Tibial nerve (tissue), 4 donors: ENCODE results near the gene LRSAM1. TPM values are rescaled to one million over a fixed set of nuclear protein-coding genes. Genes with fewer than 3 reads are reported as not detected.

ENCODE experiments used
- DNase-seq, 2 donors: peaks; one replicate each; pipeline ENCODE4 v3.0.0-alpha.2; 2019; ENCODE audit warnings: low spot score in 2 of 2
- H3K27ac ChIP-seq, 4 donors: fragments of 200-600 bp; sonication (generic) in 3 of 4; one replicate each; pipeline ENCODE4 v1.5.1; 2017 to 2019; ENCODE audit warnings: mild to moderate bottlenecking in 1 of 4
- H3K27me3 ChIP-seq, 2 donors: fragments of 200-600 bp; sonication (generic) in 1 of 2; one replicate each; pipeline versions ENCODE4 v1.5.1 to v1.6.0; 2017 to 2019
- H3K36me3 ChIP-seq, 3 donors: fragments of 200-600 bp; sonication (generic); one replicate each; pipeline ENCODE4 v1.5.1; 2018 to 2019
- H3K4me1 ChIP-seq, 4 donors: fragments of 200-600 bp; sonication (generic) in 3 of 4; one replicate each; pipeline ENCODE4 v1.5.1; 2017 to 2019
- H3K4me3 ChIP-seq, 4 donors: fragments of 200-600 bp; sonication (generic) in 3 of 4; one replicate each; pipeline ENCODE4 v1.5.1; 2017 to 2019; ENCODE audit warnings: mild to moderate bottlenecking in 1 of 4, moderate library complexity in 1 of 4
- H3K9me3 ChIP-seq, 4 donors: fragments of 200-600 bp; sonication (generic) in 3 of 4; one replicate each; pipeline ENCODE4 v1.5.1; 2017 to 2019
- EP300 ChIP-seq, 2 donors: sonication (generic); formaldehyde crosslinking; IDR thresholded peaks; one replicate each; pipeline ENCODE4 v1.6.1; 2017; ENCODE audit warnings: antibody characterized with exemption in 2 of 2, mild to moderate bottlenecking in 1 of 2
- POLR2A ChIP-seq, 2 donors: fragments of 450-650 bp; IDR thresholded peaks; one replicate each; pipeline ENCODE4 v1.6.1; 2017; ENCODE audit warnings: antibody characterized with exemption in 2 of 2, mild to moderate bottlenecking in 2 of 2, moderate library complexity in 2 of 2
- WGBS, 2 donors: methylation state at CpG; one replicate each; pipeline ENCODE4 v1.1.5; 2018; 5-methylcytosine and 5-hydroxymethylcytosine counted together
- total RNA-seq, 4 donors: library from RNA; depleted of rRNA; stranded (reverse); fragments of >200 nt; gene quantifications; one replicate each; pipeline ENCODE4 v1.1.0, GENCODE V29; 2016
- TF ChIP-seq, protein P1 (sequence below), 5 experiments: fragments of 200-600 bp in 3 of 5; fragments of 450-650 bp in 2 of 5; sonication (generic) in 3 of 5; IDR thresholded peaks; one replicate each; pipeline ENCODE4 v1.5.1; 2016 to 2019; ENCODE audit warnings: antibody characterized with exemption in 5 of 5, mild to moderate bottlenecking in 3 of 5, moderate library complexity in 2 of 5

LRSAM1 gene
- total RNA-seq, 4 donors from 2014 or later: 18.8 to 44.1 (median 28.3) TPM

DNA sequence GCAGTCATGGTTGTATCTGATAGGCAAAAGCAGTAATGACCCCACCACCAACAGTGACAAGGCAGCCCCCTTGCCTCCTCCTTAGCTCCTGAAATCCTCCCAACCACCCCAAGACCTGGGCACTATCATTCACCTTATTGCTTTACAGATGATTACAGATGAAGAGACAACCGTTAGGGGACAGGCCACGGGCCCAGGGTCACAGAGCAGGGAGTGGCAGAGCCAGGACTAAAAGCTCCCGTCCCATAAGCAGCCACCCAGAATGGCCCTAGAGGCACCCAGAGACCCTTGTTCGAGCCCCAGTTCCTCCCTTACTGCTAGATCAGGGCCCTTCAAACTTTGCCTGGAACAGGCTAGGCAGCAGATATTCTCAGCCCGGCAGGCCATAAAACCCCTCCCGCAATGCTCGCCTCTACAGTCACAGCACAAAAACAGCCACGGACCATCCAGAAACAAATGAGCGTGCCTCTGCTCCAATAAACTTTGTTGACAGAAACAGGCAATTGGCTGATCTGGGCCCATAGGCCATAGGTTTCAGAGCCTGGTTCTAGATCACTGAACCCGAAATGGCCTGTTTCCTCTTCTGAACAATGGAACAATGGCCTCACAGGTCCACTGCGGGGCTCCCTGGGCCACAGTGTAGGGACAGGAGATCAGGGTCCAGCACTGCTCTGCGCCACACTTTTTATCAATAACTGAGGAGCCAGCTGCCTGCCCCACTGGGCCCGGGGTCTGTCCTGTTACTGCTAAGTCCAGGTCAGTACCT, 67.0 kb downstream of the LRSAM1 start:
- peak overlapping the region in 2 of 4 donors; percentile 53 to 92 for H3K27ac ChIP-seq
- WGBS, 2 donors: 81 to 84% methylated on average over 9 to 13 of the region's 13 CpGs
- peaks cover 0 to 2% (median 0%) of the 10 kb centered on the region in 4 donors for H3K9me3 ChIP-seq
- peaks cover 0 to 75% (median 12%) of the 10 kb centered on the region in 3 donors for H3K36me3 ChIP-seq
- no peak for TF ChIP-seq POLR2A (IDR thresholded peaks at IDR 0.05)
- TF ChIP-seq EP300 (IDR thresholded peaks at IDR 0.05): no peak
- TF ChIP-seq, protein P1, sequence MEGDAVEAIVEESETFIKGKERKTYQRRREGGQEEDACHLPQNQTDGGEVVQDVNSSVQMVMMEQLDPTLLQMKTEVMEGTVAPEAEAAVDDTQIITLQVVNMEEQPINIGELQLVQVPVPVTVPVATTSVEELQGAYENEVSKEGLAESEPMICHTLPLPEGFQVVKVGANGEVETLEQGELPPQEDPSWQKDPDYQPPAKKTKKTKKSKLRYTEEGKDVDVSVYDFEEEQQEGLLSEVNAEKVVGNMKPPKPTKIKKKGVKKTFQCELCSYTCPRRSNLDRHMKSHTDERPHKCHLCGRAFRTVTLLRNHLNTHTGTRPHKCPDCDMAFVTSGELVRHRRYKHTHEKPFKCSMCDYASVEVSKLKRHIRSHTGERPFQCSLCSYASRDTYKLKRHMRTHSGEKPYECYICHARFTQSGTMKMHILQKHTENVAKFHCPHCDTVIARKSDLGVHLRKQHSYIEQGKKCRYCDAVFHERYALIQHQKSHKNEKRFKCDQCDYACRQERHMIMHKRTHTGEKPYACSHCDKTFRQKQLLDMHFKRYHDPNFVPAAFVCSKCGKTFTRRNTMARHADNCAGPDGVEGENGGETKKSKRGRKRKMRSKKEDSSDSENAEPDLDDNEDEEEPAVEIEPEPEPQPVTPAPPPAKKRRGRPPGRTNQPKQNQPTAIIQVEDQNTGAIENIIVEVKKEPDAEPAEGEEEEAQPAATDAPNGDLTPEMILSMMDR (IDR thresholded peaks at IDR 0.05): no peak
- no peak for DNase-seq
- peaks cover 0 to 52% (median 31%) of the 10 kb centered on the region in 4 donors for H3K4me1 ChIP-seq
- H3K4me3 ChIP-seq: no peak overlapping the region
- H3K27me3 ChIP-seq: no peaks in the 10 kb centered on the region

DNA sequence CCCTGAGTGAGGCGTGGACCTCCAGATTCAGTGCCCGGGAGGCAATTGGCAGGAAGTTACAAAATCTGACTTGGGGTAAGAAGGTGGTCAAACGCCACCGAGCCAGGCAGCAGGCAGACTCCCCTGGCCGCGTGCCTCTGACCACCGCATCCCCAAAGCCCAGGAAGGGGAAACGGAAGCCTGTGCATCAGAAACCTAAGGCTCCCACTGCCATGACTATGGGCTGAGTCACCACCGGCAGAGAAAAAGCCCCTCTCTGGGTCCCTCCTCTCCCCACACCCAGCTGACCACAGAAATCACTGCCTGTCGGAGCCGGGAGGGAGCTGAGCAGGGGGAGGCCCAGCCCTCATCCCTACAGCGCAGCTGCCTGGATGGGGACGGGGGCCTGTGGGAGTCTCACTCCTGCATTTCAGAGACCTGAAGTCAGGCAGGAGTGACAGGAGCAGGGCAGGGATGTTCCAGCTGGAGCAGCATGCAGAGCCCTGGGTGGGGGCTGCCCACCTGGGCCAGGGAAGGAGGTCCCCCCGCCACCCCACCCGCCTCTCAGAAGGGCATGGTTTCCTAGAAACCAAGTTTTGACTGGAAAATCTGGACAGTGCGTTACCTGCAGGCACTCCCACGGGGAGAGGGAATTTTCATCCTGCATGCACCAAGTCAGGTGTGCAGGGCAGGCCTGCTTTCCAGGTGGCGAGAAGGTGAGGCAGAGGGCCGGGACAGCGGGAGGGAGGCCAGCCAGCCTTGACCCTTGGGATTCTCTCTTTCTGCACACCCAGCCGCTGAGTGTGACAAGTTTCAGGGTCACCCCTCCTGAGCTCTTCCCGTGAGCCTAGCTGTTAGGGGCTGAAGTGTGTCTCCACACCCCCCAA, 68.2 kb downstream of the LRSAM1 start:
- no peak for DNase-seq
- H3K9me3 ChIP-seq: peaks cover 0 to 8% (median 0%) of the 10 kb centered on the region in 4 donors
- TF ChIP-seq, protein P1 (IDR thresholded peaks at IDR 0.05): no peak
- TF ChIP-seq EP300 (IDR thresholded peaks at IDR 0.05): no peak
- TF ChIP-seq POLR2A (IDR thresholded peaks at IDR 0.05): no peak
- 61 to 64% methylated on average over 20 to 22 of the region's 22 CpGs for WGBS, 2 donors
- H3K27me3 ChIP-seq: no peaks in the 10 kb centered on the region
- peaks cover 0 to 75% (median 12%) of the 10 kb centered on the region in 3 donors for H3K36me3 ChIP-seq
- H3K4me3 ChIP-seq: no peak overlapping the region
- H3K27ac ChIP-seq: peak overlapping the region in 2 of 4 donors; percentile 53 to 92
- peaks cover 0 to 55% (median 31%) of the 10 kb centered on the region in 4 donors for H3K4me1 ChIP-seq

DNA sequence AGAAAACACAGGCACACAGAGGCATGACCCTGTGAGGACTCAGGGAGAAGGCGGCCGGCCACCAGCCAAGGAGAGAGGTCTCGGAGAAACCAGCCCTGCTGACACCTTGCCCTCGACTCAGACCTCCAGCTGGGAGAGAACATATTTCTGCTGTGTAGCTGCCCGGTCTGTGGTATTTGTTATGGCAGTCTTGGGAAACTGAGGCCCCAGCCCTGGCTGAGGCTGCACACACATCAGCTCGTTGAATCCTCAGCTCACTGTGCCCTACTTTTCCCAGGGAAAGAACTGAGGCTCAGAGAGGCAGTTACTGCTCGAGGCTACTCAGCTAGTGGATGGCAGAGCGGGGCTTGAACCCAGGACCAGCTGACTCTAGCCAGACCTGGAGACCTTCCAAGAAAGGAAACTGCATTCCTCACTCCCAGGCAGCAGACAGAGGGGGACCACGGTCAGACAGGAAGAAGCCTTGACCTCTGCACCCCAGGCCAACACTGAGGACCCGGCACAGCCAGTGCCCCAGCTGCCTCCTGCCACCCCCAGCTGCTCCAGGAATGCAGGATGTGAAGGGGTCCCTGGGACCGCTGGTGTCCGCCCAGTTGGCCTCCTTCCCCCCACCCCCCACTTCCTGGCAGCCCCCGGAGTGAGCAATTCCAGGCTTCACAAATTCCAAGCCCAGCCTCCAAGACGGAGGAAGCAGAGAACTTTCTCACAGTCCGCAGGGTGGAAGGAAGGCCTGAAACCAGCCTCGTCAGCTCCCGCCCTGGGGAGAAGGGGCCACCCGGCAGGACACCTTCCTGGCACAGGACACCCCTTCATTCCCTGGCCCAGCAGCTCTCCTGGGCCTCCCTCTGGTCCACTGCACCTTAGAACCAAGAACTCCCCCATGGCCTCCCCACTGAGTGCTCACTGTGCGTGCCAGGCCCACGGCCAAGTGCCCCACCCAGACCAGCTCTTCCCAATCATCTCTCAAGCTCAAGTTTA, 69.9 kb downstream of the LRSAM1 start:
- 22 to 28% methylated on average over 12 to 16 of the region's 20 CpGs for WGBS, 2 donors
- TF ChIP-seq POLR2A (IDR thresholded peaks at IDR 0.05): no peak
- no peak for TF ChIP-seq EP300 (IDR thresholded peaks at IDR 0.05)
- TF ChIP-seq, protein P1 (IDR thresholded peaks at IDR 0.05): no peak
- Histone ChIP-seq H3K9me3 (peaks cover 0 to 16% (median 0%) of the 10 kb centered on the region in 4 donors), H3K27me3 (no peaks in the 10 kb centered on the region), H3K4me1 (peaks cover 0 to 57% (median 31%) of the 10 kb centered on the region in 4 donors), H3K27ac (peak overlapping the region; percentile 63 to 92 (median 80)), H3K4me3 (no peak overlapping the region), H3K36me3 (peaks cover 0 to 75% (median 12%) of the 10 kb centered on the region in 3 donors)
- DNase-seq: no peak

DNA sequence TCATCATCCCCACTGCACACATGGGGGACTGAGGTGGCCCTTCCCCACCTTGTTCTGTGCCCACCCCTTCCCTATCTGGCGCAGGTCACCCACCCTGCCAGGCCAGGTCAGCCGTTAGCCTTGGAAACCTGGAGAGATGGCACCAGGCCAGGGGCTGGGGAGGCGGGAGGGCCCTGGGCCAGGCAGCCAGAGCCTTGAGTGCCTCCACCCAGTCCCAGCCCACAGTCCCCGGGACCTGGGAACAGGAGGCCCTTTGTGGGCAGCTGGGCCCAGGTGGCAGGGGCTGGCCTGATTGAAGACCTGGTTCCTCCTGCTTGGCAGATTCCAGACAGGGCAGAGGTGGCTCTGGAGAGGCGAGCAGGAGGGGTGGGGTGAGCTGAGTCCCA, 70.6 kb downstream of the LRSAM1 start:
- Histone ChIP-seq H3K27ac (peak overlapping the region; percentile 63 to 92 (median 80)), H3K4me1 (peaks cover 0 to 61% (median 31%) of the 10 kb centered on the region in 4 donors), H3K27me3 (no peaks in the 10 kb centered on the region), H3K36me3 (peaks cover 0 to 75% (median 8%) of the 10 kb centered on the region in 3 donors), H3K4me3 (no peak overlapping the region), H3K9me3 (peaks cover 0 to 16% (median 0%) of the 10 kb centered on the region in 4 donors)
- TF ChIP-seq EP300 (IDR thresholded peaks at IDR 0.05) (no peak), POLR2A (IDR thresholded peaks at IDR 0.05) (no peak)
- TF ChIP-seq, protein P1 (IDR thresholded peaks at IDR 0.05): no peak
- WGBS, 2 donors: 22 to 32% methylated on average over 4 of the region's 5 CpGs
- no peak for DNase-seq
